Fibroblast of lung (primary cell): ENCODE data around the gene REX1BD. TPM values are rescaled to one million over a fixed set of nuclear protein-coding genes. Genes with fewer than 3 reads are reported as not detected.

Source experiments
- DNase-seq, 2 donors: peaks; one replicate each; pipeline versions ENCODE4 v3.0.0 to v3.0.0-alpha.2; 2010; ENCODE audit warnings: low read depth in 2 of 2
- H2AFZ ChIP-seq: 2 replicates; pipeline ENCODE4 v1.5.1; 2012; ENCODE audit warnings: low read length, control low read depth, inconsistent platforms
- H3K27ac ChIP-seq: 2 replicates; pipeline ENCODE4 v1.5.1; 2011; ENCODE audit warnings: low read length, control low read depth; ENCODE audit not compliant: insufficient read depth
- H3K27me3 ChIP-seq: 2 replicates; pipeline ENCODE4 v1.5.1; 2011; ENCODE audit warnings: mild to moderate bottlenecking, low read length; ENCODE audit not compliant: control insufficient read depth, insufficient read depth
- H3K36me3 ChIP-seq: 2 replicates; pipeline ENCODE4 v1.5.1; 2011; ENCODE audit warnings: low read length; ENCODE audit not compliant: control insufficient read depth, insufficient read depth
- H3K4me1 ChIP-seq: 2 replicates; pipeline ENCODE4 v1.5.1; 2011; ENCODE audit warnings: low read length; ENCODE audit not compliant: control insufficient read depth, insufficient read depth; ENCODE audit errors: extremely low read depth
- H3K4me2 ChIP-seq: 2 replicates; pipeline ENCODE4 v1.5.1; 2011; ENCODE audit warnings: low read length, control low read depth; ENCODE audit not compliant: insufficient read depth; ENCODE audit errors: extremely low read depth
- H3K4me3 ChIP-seq, 4 experiments: fragments of 200-600 bp in 1 of 4; sonication (generic) in 1 of 4; replicated peaks in 1 of 4; 2 replicates each; pipeline ENCODE4 v1.5.1; 2011 to 2016; ENCODE audit warnings: low read length in 4 of 4, low read depth in 3 of 4, mild to moderate bottlenecking in 3 of 4, control low read depth in 2 of 4, inconsistent platforms in 1 of 4, mixed read lengths in 1 of 4; ENCODE audit not compliant: insufficient read depth in 1 of 4; ENCODE audit errors: control extremely low read depth in 1 of 4
- H3K79me2 ChIP-seq: 2 replicates; pipeline ENCODE4 v1.5.1; 2012; ENCODE audit warnings: mild to moderate bottlenecking, low read length, inconsistent platforms; ENCODE audit not compliant: control insufficient read depth, insufficient read depth
- H3K9ac ChIP-seq: 2 replicates; pipeline ENCODE4 v1.5.1; 2011; ENCODE audit warnings: mild to moderate bottlenecking, low read length, control low read depth; ENCODE audit not compliant: insufficient read depth
- H3K9me3 ChIP-seq: 2 replicates; pipeline ENCODE4 v1.5.1; 2012; ENCODE audit warnings: low read depth, low read length; ENCODE audit not compliant: control insufficient read depth, insufficient read depth
- H4K20me1 ChIP-seq: 2 replicates; pipeline ENCODE4 v1.5.1; 2011; ENCODE audit warnings: low read length; ENCODE audit not compliant: control insufficient read depth, insufficient read depth; ENCODE audit errors: extremely low read depth
- EZH2 ChIP-seq: IDR thresholded peaks from 2 replicates; pipeline ENCODE4 v1.5.1; 2012; ENCODE audit warnings: low read length, control low read depth, mild to moderate bottlenecking; ENCODE audit errors: missing control alignments
- polyA plus RNA-seq, 2 donors: library from polyadenylated mRNA; depleted of rRNA in 1 of 2; stranded (reverse) in 1 of 2; unstranded in 1 of 2; fragments of >200 nt; gene quantifications; 2 replicates each; pipeline ENCODE4 v1.2.1, GENCODE V29; 2011 to 2012; ENCODE audit warnings: missing spikeins in 1 of 2
- total RNA-seq: library from RNA; depleted of rRNA; stranded (reverse); fragments of >200 nt; gene quantifications from 2 replicates; pipeline ENCODE4 v1.2.1, GENCODE V29; 2014
- TF ChIP-seq, protein P1 (sequence below), 2 donors: IDR thresholded peaks in 1 of 2; conservative IDR thresholded peaks in 1 of 2; 1 replicate in 1 of 2; 2 replicates in 1 of 2; pipeline ENCODE4 v1.5.1; 2011 to 2012; ENCODE audit warnings: low read length in 2 of 2, control low read depth in 1 of 2, inconsistent platforms in 1 of 2, low read depth in 1 of 2, mild to moderate bottlenecking in 1 of 2

The REX1BD gene
- total and polyA plus RNA-seq, 2 donors (not counting 1 experiment from before 2014, with no cell fraction given), result 16.2 to 37.0 TPM

DNA sequence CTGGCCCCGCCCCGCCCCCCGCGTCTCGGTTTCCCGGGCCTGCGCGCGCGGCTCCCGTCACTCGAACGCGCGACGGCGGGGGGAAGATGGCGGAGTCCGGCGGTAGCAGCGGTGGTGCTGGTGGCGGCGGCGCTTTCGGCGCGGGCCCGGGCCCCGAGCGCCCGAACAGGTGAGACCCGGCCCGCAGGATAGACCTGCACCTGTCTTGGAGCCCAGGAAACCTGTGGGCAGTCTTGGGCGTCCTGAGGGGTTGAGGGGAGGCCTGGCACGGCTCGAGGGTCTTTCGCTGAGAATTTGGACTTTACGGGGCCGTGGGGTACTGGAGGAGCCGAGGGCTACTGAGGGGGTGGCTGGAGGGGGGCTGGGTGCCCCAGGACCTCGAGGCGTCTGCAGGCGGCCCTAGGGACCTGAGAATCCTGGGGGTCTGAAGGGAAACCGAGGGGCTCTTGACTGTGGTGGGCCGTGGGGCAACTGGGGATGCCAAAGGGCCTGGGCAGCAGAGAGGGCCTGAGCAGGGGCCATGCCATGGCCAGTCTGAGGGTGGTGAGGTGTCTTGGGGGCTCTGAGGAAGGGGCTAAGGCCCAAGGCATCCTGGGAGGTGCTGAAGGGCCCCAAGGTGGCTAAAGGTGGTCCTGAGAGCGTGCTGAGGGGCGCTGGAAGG lies 48.5 kb downstream of the REX1BD start, which contains the start of gene KLHL26:
KLHL26 (plus strand) TSS at position 60 of the 661 bp plus-strand sequence; CDS start at position 87, 27 bp downstream.
- H3K4me3 ChIP-seq, result peak within 1 kb of the TSS; percentile 68 to 93 (median 90)
- H3K4me2 ChIP-seq, result peak within 1 kb of the TSS; percentile 87
- peak within 1 kb of the TSS; percentile 89 for H2AFZ ChIP-seq
- no peak for TF ChIP-seq EZH2
- TF ChIP-seq, protein P1, sequence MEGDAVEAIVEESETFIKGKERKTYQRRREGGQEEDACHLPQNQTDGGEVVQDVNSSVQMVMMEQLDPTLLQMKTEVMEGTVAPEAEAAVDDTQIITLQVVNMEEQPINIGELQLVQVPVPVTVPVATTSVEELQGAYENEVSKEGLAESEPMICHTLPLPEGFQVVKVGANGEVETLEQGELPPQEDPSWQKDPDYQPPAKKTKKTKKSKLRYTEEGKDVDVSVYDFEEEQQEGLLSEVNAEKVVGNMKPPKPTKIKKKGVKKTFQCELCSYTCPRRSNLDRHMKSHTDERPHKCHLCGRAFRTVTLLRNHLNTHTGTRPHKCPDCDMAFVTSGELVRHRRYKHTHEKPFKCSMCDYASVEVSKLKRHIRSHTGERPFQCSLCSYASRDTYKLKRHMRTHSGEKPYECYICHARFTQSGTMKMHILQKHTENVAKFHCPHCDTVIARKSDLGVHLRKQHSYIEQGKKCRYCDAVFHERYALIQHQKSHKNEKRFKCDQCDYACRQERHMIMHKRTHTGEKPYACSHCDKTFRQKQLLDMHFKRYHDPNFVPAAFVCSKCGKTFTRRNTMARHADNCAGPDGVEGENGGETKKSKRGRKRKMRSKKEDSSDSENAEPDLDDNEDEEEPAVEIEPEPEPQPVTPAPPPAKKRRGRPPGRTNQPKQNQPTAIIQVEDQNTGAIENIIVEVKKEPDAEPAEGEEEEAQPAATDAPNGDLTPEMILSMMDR (conservative IDR thresholded peaks at IDR 0.05 in 1 of 2, IDR thresholded peaks at IDR 0.05 in 1 of 2; ENCODE audit: low read depth in 1 of 2, low read length in 2 of 2), result no peak
- H3K27ac ChIP-seq, result peak within 1 kb of the TSS; percentile 74
- H3K9me3 ChIP-seq, result no peaks in the 10 kb centered on the region
- DNase-seq, result no peak
- no peaks in the 10 kb centered on the region for H4K20me1 ChIP-seq
- peaks cover 6% of the 10 kb centered on the region for H3K4me1 ChIP-seq
- no peaks in the 10 kb centered on the region for H3K27me3 ChIP-seq
- no peaks in the 10 kb centered on the region for H3K36me3 ChIP-seq
- H3K9ac ChIP-seq, result peak within 1 kb of the TSS; percentile 84
- H3K79me2 ChIP-seq, result no peaks in the 10 kb centered on the region

- Histone ChIP-seq H3K36me3 (no peaks in the 10 kb centered on the region), H2AFZ (no peak overlapping the region), H3K4me3 (peak overlapping the region; percentile 68 to 93 (median 90)), H3K27me3 (no peaks in the 10 kb centered on the region), H3K9me3 (no peaks in the 10 kb centered on the region), H3K9ac (peak overlapping the region; percentile 16), H3K27ac (no peak overlapping the region), H3K4me2 (peak overlapping the region; percentile 80), H3K4me1 (peaks cover 6% of the 10 kb centered on the region), H3K79me2 (no peaks in the 10 kb centered on the region), H4K20me1 (no peaks in the 10 kb centered on the region)
- no peak for DNase-seq
- no peak for TF ChIP-seq EZH2
- TF ChIP-seq, protein P1 (conservative IDR thresholded peaks at IDR 0.05 in 1 of 2, IDR thresholded peaks at IDR 0.05 in 1 of 2; ENCODE audit: low read depth in 1 of 2, low read length in 2 of 2), result no peak
Measured at GRCh38 chr19:18637673-18638630, 49.4 kb downstream of the REX1BD start.

GRCh38 chr19:18639706-18640243 lies 51.2 kb downstream of the REX1BD start:
- H3K4me2 ChIP-seq, result no peak overlapping the region

More at GRCh38 chr19:18639706-18640243, 51.2 kb downstream of the REX1BD start:
- H4K20me1 ChIP-seq, result no peaks in the 10 kb centered on the region
- H3K79me2 ChIP-seq, result no peaks in the 10 kb centered on the region
- H3K27me3 ChIP-seq, result no peaks in the 10 kb centered on the region
- H2AFZ ChIP-seq, result no peak overlapping the region
- H3K4me3 ChIP-seq, result no peak overlapping the region
- peaks cover 6% of the 10 kb centered on the region for H3K4me1 ChIP-seq
- peak in 1 of 2 donors; percentile 66 for DNase-seq
- no peaks in the 10 kb centered on the region for H3K9me3 ChIP-seq
- no peak overlapping the region for H3K9ac ChIP-seq
- no peak for TF ChIP-seq EZH2
- TF ChIP-seq, protein P1 (conservative IDR thresholded peaks at IDR 0.05 in 1 of 2, IDR thresholded peaks at IDR 0.05 in 1 of 2; ENCODE audit: low read depth in 1 of 2, low read length in 2 of 2), result no peak
- no peak overlapping the region for H3K27ac ChIP-seq
- H3K36me3 ChIP-seq, result no peaks in the 10 kb centered on the region
